Common myeloid progenitor, CD34-positive (primary cell): ENCODE measurements around the gene TOMM34.

Source experiments
- CTCF ChIA-PET: fragments of 350-600 bp; sonication (Branson Sonifier 250); formaldehyde crosslinking; loops from one replicate; lab custom pipeline; 2021; ENCODE audit warnings: antibody characterized with exemption; lab: Charles Lee
- POLR2A ChIA-PET: fragments of 350-600 bp; sonication (Branson Sonifier 250); formaldehyde crosslinking; loops from one replicate; lab custom pipeline; 2021; ENCODE audit warnings: antibody characterized with exemption; lab: Charles Lee
- DNase-seq, 3 donors: peaks; one replicate each; pipeline versions ENCODE4 v3.0.0 to v3.0.0-alpha.2; 2013
- H3K27ac ChIP-seq, 2 experiments: 1 replicate in 1 of 2; 2 replicates in 1 of 2; pipeline ENCODE4 v1.7.0; 2013; ENCODE audit warnings: inconsistent platforms in 2 of 2, low read length in 2 of 2, mild to moderate bottlenecking in 2 of 2, low read depth in 1 of 2, moderate library complexity in 1 of 2; ENCODE audit not compliant: severe bottlenecking in 2 of 2, insufficient read depth in 1 of 2, poor library complexity in 1 of 2
- H3K27me3 ChIP-seq, 5 experiments: replicated peaks in 2 of 5; 1 replicate in 3 of 5; 2 replicates in 2 of 5; pipeline versions ENCODE4 v1.6.1 to v1.7.0; 2013; ENCODE audit warnings: low read length in 4 of 5, mild to moderate bottlenecking in 2 of 5, moderate library complexity in 2 of 5, inconsistent platforms in 1 of 5; ENCODE audit not compliant: insufficient read depth in 5 of 5, control insufficient read depth in 4 of 5
- H3K36me3 ChIP-seq, 4 experiments: 1 replicate in 2 of 4; 2 replicates in 2 of 4; pipeline versions ENCODE4 v1.6.1 to v1.7.0; 2013; ENCODE audit warnings: low read length in 3 of 4, control low read depth in 1 of 4, mild to moderate bottlenecking in 1 of 4; ENCODE audit not compliant: control insufficient read depth in 4 of 4, insufficient read depth in 4 of 4
- H3K4me1 ChIP-seq, 4 experiments: 1 replicate in 3 of 4; 2 replicates in 1 of 4; pipeline versions ENCODE4 v1.6.1 to v1.7.1; 2013; ENCODE audit warnings: low read length in 3 of 4, mild to moderate bottlenecking in 3 of 4, control low read depth in 1 of 4, inconsistent platforms in 1 of 4, moderate library complexity in 1 of 4; ENCODE audit not compliant: control insufficient read depth in 4 of 4, insufficient read depth in 4 of 4; ENCODE audit errors: control extremely low read depth in 1 of 4
- H3K4me3 ChIP-seq, 7 experiments: 1 replicate in 4 of 7; 2 replicates in 3 of 7; pipeline versions ENCODE4 v1.5.1 to v1.7.0; 2013; ENCODE audit warnings: mild to moderate bottlenecking in 7 of 7, low read length in 6 of 7, moderate library complexity in 6 of 7, inconsistent platforms in 2 of 7, low read depth in 2 of 7, control low read depth in 1 of 7; ENCODE audit not compliant: insufficient read depth in 4 of 7, control insufficient read depth in 1 of 7; ENCODE audit errors: extremely low read depth in 1 of 7
- H3K9me3 ChIP-seq, 5 experiments: 1 replicate in 4 of 5; 2 replicates in 1 of 5; pipeline versions ENCODE4 v1.6.1 to v1.7.1; 2013; ENCODE audit warnings: low read length in 4 of 5, mild to moderate bottlenecking in 2 of 5, inconsistent platforms in 1 of 5, low read depth in 1 of 5, moderate library complexity in 1 of 5; ENCODE audit not compliant: control insufficient read depth in 4 of 5, insufficient read depth in 2 of 5; ENCODE audit errors: control extremely low read depth in 1 of 5
- WGBS: methylation state at CpG from one replicate; pipeline ENCODE4 v1.1.5; 2013; ENCODE audit not compliant: insufficient coverage; 5-methylcytosine and 5-hydroxymethylcytosine counted together

The TOMM34 gene

GRCh38 chr20:44990425-44990824 lies 30.2 kb upstream of the TOMM34 start:
- ChIA-PET POLR2A (interaction anchor here (1.3 kb wide), 1 partner anchor 12 kb away, joined by 5 read pairs; no protein-coding TSS in a partner anchor), CTCF (interaction anchor here (0.8 to 1.1 kb wide), 3 partner anchors 14 to 33 kb away, joined by 3 read pairs; no protein-coding TSS in a partner anchor)
- H3K9me3 ChIP-seq: no peaks in the 10 kb centered on the region
- H3K27me3 ChIP-seq: no peaks in the 10 kb centered on the region
- peaks cover 20 to 56% (median 39%) of the 10 kb centered on the region in 4 experiments for H3K4me1 ChIP-seq
- H3K27ac ChIP-seq: peak overlapping the region; percentile 52 to 83
- 20% methylated on average over 2 of the region's 3 CpGs for WGBS
- peaks cover 8 to 26% (median 19%) of the 10 kb centered on the region in 4 experiments for H3K36me3 ChIP-seq
- H3K4me3 ChIP-seq: peak overlapping the region in 6 of 7 experiments; percentile 36 to 73 (median 50)
- peak in 2 of 3 donors; percentile 48 to 59 for DNase-seq

GRCh38 chr20:44988631-44989171 lies 28.5 kb upstream of the TOMM34 start:
- CTCF ChIA-PET: interaction anchor here (1.3 kb wide), 1 partner anchor 66 kb away, joined by 3 read pairs; no protein-coding TSS in a partner anchor
- no peaks in the 10 kb centered on the region for H3K27me3 ChIP-seq
- H3K36me3 ChIP-seq: peaks cover 6 to 36% (median 22%) of the 10 kb centered on the region in 4 experiments
- DNase-seq: no peak
- POLR2A ChIA-PET: no interaction called here
- no peak overlapping the region for H3K27ac ChIP-seq
- H3K9me3 ChIP-seq: no peaks in the 10 kb centered on the region
- peaks cover 20 to 45% (median 31%) of the 10 kb centered on the region in 4 experiments for H3K4me1 ChIP-seq
- no peak overlapping the region for H3K4me3 ChIP-seq
- 100% methylated on average over 1 of the region's 1 CpG for WGBS

GRCh38 chr20:44983093-44983674 lies 23.0 kb upstream of the TOMM34 start:
- H3K4me3 ChIP-seq: no peak overlapping the region
- POLR2A ChIA-PET: interaction anchor here (0.7 kb wide), 1 partner anchor 10 kb away, joined by 3 read pairs; no protein-coding TSS in a partner anchor
- CTCF ChIA-PET: interaction anchor here (0.6 kb wide), 1 partner anchor 859 kb away, joined by 3 read pairs; no protein-coding TSS in a partner anchor
- H3K27me3 ChIP-seq: no peaks in the 10 kb centered on the region
- peaks cover 9 to 58% (median 31%) of the 10 kb centered on the region in 4 experiments for H3K36me3 ChIP-seq
- 98% methylated on average over 7 of the region's 7 CpGs for WGBS
- H3K4me1 ChIP-seq: peaks cover 16 to 33% (median 21%) of the 10 kb centered on the region in 4 experiments
- peak overlapping the region in 1 of 2 experiments; percentile 21 for H3K27ac ChIP-seq
- H3K9me3 ChIP-seq: no peaks in the 10 kb centered on the region
- DNase-seq: no peak

DNA sequence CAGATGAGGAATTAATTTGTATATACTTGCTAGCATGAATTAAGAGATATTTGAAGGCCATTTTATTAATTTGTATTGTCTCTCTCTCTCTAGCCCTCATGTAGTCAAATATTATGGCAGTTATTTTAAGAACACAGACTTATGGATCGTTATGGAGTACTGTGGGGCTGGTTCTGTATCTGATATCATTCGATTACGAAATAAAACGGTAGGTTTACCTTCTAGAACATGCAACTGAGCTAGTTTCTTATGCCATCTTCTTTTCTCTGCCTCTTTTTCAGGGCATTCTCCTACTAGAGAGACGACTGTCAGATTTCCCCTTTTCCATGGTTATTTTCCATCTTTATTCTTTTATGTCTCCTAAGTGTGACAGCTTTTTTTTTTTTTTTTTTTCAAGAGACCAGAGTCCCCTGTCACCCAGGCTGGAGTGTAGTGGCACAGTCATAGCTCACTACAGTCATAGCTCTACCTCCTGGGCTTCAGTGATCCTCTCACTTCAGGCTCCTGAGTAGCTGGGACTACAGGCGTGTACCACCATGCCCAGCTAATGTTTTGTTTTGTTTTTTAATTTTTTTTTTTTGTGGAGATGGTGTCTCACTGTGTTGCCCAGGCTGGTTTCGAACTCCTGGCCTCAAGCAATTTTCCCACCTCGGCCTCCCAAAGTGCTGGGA lies 21.7 kb upstream of the TOMM34 start:
- peak overlapping the region in 1 of 2 experiments; percentile 18 for H3K27ac ChIP-seq
- H3K27me3 ChIP-seq: no peaks in the 10 kb centered on the region
- WGBS: 98% methylated on average over 6 of the region's 8 CpGs
- ChIA-PET POLR2A (interaction anchor here (1.3 kb wide), 1 partner anchor 12 kb away, joined by 3 read pairs; no protein-coding TSS in a partner anchor), CTCF (no interaction called here)
- peaks cover 9 to 55% (median 28%) of the 10 kb centered on the region in 4 experiments for H3K36me3 ChIP-seq
- H3K4me1 ChIP-seq: peaks cover 21 to 42% (median 29%) of the 10 kb centered on the region in 4 experiments
- DNase-seq: no peak
- no peaks in the 10 kb centered on the region for H3K9me3 ChIP-seq
- no peak overlapping the region for H3K4me3 ChIP-seq

- Histone ChIP-seq H3K27ac (peak overlapping the region; percentile 89 to 94), H3K4me3 (peak overlapping the region in 5 of 7 experiments; percentile 2 to 51 (median 43)), H3K27me3 (no peaks in the 10 kb centered on the region), H3K36me3 (peaks cover 15 to 54% (median 34%) of the 10 kb centered on the region in 4 experiments), H3K4me1 (peaks cover 21 to 39% (median 29%) of the 10 kb centered on the region in 4 experiments), H3K9me3 (no peaks in the 10 kb centered on the region)
- ChIA-PET POLR2A (interaction anchor here (0.5 to 1.1 kb wide), 5 partner anchors 11 to 461 kb away, joined by 3 to 5 read pairs (median 3); no protein-coding TSS in a partner anchor), CTCF (interaction anchor here (1.1 to 3.6 kb wide), 7 partner anchors 9 to 116 kb away, joined by 3 to 20 read pairs (median 3); partner anchors contain the start of genes STK4 and TOMM34)
- DNase-seq: peak; percentile 93 to 97 (median 96)
- WGBS: 0% methylated on average over 1 of the region's 2 CpGs
Measured at GRCh38 chr20:44979090-44979621, 19.0 kb upstream of the TOMM34 start.

DNA sequence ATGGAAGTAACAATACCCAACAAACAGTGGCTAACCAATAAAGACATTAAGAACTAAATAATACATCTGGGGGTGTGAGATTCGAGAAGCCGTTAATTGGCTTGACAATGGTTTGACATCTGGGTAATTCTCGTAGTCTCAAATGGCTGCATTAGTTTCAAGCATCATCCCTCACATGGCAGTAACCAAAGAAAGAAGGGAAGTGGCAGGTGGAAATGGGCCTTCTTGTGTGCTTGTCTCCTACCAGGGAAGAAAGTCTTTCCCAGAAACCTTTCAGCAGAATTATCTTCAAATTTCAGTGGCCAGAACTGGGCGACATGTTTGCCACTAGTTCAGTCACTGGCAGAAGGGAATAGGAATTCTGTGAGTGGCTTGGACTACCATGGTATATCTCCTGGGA lies 16.5 kb upstream of the TOMM34 start:
- peaks cover 28 to 52% (median 33%) of the 10 kb centered on the region in 4 experiments for H3K4me1 ChIP-seq
- no peaks in the 10 kb centered on the region for H3K9me3 ChIP-seq
- no peak overlapping the region for H3K4me3 ChIP-seq
- DNase-seq: no peak
- no peaks in the 10 kb centered on the region for H3K27me3 ChIP-seq
- H3K27ac ChIP-seq: peak overlapping the region in 1 of 2 experiments; percentile 6
- 100% methylated on average over 1 of the region's 4 CpGs for WGBS
- H3K36me3 ChIP-seq: peaks cover 16 to 52% (median 29%) of the 10 kb centered on the region in 4 experiments
- ChIA-PET CTCF (interaction anchor here (0.9 to 1.6 kb wide), 4 partner anchors 13 to 317 kb away, joined by 3 to 4 read pairs (median 4); no protein-coding TSS in a partner anchor), POLR2A (no interaction called here)
